CD14-positive monocyte (primary cell): ENCODE results near the gene OR5B3. TPM values are rescaled to one million over a fixed set of nuclear protein-coding genes. Genes with fewer than 3 reads are reported as not detected.

ENCODE experiments used
- DNase-seq, 3 donors: peaks; one replicate each; pipeline ENCODE4 v3.0.0-alpha.2; 2011 to 2022
- H2AFZ ChIP-seq: 2 replicates; pipeline ENCODE4 v1.6.0; 2012; ENCODE audit warnings: mild to moderate bottlenecking, low read depth, low read length, inconsistent platforms; ENCODE audit not compliant: insufficient read depth, poor library complexity, severe bottlenecking
- H3K27ac ChIP-seq, 2 donors: 1 replicate in 1 of 2; 2 replicates in 1 of 2; pipeline ENCODE4 v1.5.1; 2012 to 2013; ENCODE audit warnings: low read length in 2 of 2, control low read depth in 1 of 2, inconsistent platforms in 1 of 2, low read depth in 1 of 2, mild to moderate bottlenecking in 1 of 2
- H3K27me3 ChIP-seq, 2 donors: one replicate each; pipeline versions ENCODE4 v1.6.0 to v1.6.1; 2011 to 2013; ENCODE audit warnings: low read length in 2 of 2; ENCODE audit not compliant: control insufficient read depth in 2 of 2, insufficient read depth in 2 of 2
- H3K36me3 ChIP-seq, 2 donors: replicated peaks in 1 of 2; 1 replicate in 1 of 2; 2 replicates in 1 of 2; pipeline versions ENCODE4 v1.5.1 to v1.6.1; 2012 to 2013; ENCODE audit warnings: low read length in 2 of 2, control low read depth in 1 of 2, inconsistent platforms in 1 of 2, mild to moderate bottlenecking in 1 of 2; ENCODE audit not compliant: insufficient read depth in 2 of 2, control insufficient read depth in 1 of 2
- H3K4me1 ChIP-seq, 2 donors: 1 replicate in 1 of 2; 2 replicates in 1 of 2; pipeline versions ENCODE4 v1.5.1 to v1.6.1; 2012 to 2013; ENCODE audit warnings: low read length in 2 of 2, control low read depth in 1 of 2, inconsistent platforms in 1 of 2, mild to moderate bottlenecking in 1 of 2, moderate library complexity in 1 of 2; ENCODE audit not compliant: insufficient read depth in 2 of 2, control insufficient read depth in 1 of 2
- H3K4me2 ChIP-seq: replicated peaks from 2 replicates; pipeline ENCODE3; 2012; ENCODE audit warnings: low read length, moderate library complexity, mild to moderate bottlenecking; ENCODE audit not compliant: poor library complexity, severe bottlenecking; ENCODE audit errors: extremely low read depth
- H3K4me3 ChIP-seq, 3 experiments: fragments of 200-600 bp in 1 of 3; sonication (generic) in 1 of 3; replicated peaks in 1 of 3; 1 replicate in 2 of 3; 2 replicates in 1 of 3; pipeline ENCODE4 v1.5.1; 2011 to 2013; ENCODE audit warnings: low read length in 3 of 3, mild to moderate bottlenecking in 3 of 3, control low read depth in 2 of 3, low read depth in 2 of 3, inconsistent platforms in 1 of 3, moderate library complexity in 1 of 3
- H3K79me2 ChIP-seq: 2 replicates; pipeline ENCODE4 v1.6.0; 2012; ENCODE audit warnings: mild to moderate bottlenecking, control low read depth, inconsistent platforms, low read length, moderate library complexity; ENCODE audit not compliant: insufficient read depth
- H3K9ac ChIP-seq: 2 replicates; pipeline ENCODE4 v1.6.0; 2017; ENCODE audit warnings: low read length, mild to moderate bottlenecking; ENCODE audit not compliant: insufficient read depth, poor library complexity, severe bottlenecking
- H3K9me3 ChIP-seq, 2 donors: replicated peaks in 1 of 2; 1 replicate in 1 of 2; 2 replicates in 1 of 2; pipeline versions ENCODE4 v1.5.1 to v1.6.1; 2012 to 2013; ENCODE audit warnings: low read length in 2 of 2, control low read depth in 1 of 2; ENCODE audit not compliant: control insufficient read depth in 1 of 2, insufficient read depth in 1 of 2
- H4K20me1 ChIP-seq: 2 replicates; pipeline ENCODE4 v1.6.0; 2012; ENCODE audit warnings: mild to moderate bottlenecking, low read length, control low read depth, moderate library complexity; ENCODE audit not compliant: insufficient read depth
- H3K27ac Mint-ChIP-seq, 7 donors: one replicate each; pipeline ENCODE4 v1.8.0; 2020; ENCODE audit warnings: mild to moderate bottlenecking in 7 of 7, mixed read lengths in 7 of 7, moderate library complexity in 6 of 7, inconsistent platforms in 2 of 7
- H3K27me3 Mint-ChIP-seq, 3 donors: one replicate each; pipeline ENCODE4 v1.8.0; 2021 to 2022; ENCODE audit warnings: low read depth in 3 of 3, mild to moderate bottlenecking in 3 of 3, mixed read lengths in 3 of 3, moderate library complexity in 3 of 3, inconsistent platforms in 1 of 3
- H3K36me3 Mint-ChIP-seq, 2 donors: one replicate each; pipeline ENCODE4 v1.8.0; 2020; ENCODE audit warnings: mixed read lengths in 2 of 2, inconsistent platforms in 1 of 2, mild to moderate bottlenecking in 1 of 2
- H3K4me1 Mint-ChIP-seq: one replicate; pipeline ENCODE4 v1.8.0; 2020; ENCODE audit warnings: mild to moderate bottlenecking, mixed read lengths
- H3K4me3 Mint-ChIP-seq, 2 donors: one replicate each; pipeline ENCODE4 v1.8.0; 2020; ENCODE audit warnings: mild to moderate bottlenecking in 2 of 2, mixed read lengths in 2 of 2, moderate library complexity in 1 of 2
- H3K9me3 Mint-ChIP-seq, 7 donors: one replicate each; pipeline ENCODE4 v1.8.0; 2020 to 2022; ENCODE audit warnings: mixed read lengths in 7 of 7, mild to moderate bottlenecking in 6 of 7, moderate library complexity in 6 of 7, inconsistent platforms in 2 of 7
- CTCF ChIP-seq: fragments of 200-600 bp; IDR thresholded peaks from one replicate; pipeline ENCODE4 v1.8.0; 2022; ENCODE audit warnings: antibody characterized with exemption, mild to moderate bottlenecking
- WGBS: methylation state at CpG from one replicate; pipeline ENCODE4 v1.1.5; 2013; ENCODE audit warnings: missing lambda C conversion rate; ENCODE audit not compliant: insufficient coverage; 5-methylcytosine and 5-hydroxymethylcytosine counted together
- intact Hi-C, 2 donors: fragments of 100-400 bp; cut with micrococcal nuclease; formaldehyde crosslinking; loops; one replicate each; pipeline versions ENCODE4 v1.15.0 to v1.15.1; 2023
- polyA plus RNA-seq, 3 donors: library from polyadenylated mRNA; depleted of rRNA in 1 of 3; unstranded in 2 of 3; stranded (reverse) in 1 of 3; fragments of 300-500 nt in 2 of 3; fragments of >200 nt in 1 of 3; fragmentation: Illumina TruSeq in 2 of 3; gene quantifications; 1 replicate in 2 of 3; 2 replicates in 1 of 3; pipeline ENCODE4 v1.2.3, GENCODE V29; 2012 to 2021

Gene OR5B3
- polyA plus RNA-seq, 3 donors: not detected

DNA sequence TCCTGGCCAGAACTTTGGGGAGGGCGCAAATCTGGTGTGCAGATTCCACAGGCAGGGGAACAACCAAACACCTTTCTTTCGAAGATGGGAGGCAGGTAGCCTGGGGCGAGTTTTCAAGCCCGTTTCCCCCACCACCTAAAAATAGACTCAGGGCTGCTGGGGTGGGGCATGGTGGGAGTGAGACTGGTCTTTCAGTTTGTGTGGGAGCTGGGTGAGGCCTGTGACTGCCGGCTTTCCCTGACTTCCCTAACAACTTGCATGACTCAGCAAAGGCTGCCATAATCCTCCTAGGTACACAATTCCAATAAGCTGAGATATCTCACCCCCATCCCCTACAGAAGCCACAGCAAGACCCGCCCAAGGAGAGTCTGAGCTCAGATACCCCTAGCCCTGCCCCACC is 39.6 kb upstream of the OR5B3 start:
- H3K4me1 Mint-ChIP-seq: no peaks in the 10 kb centered on the region
- no peaks in the 10 kb centered on the region for H3K4me1 ChIP-seq
- no CpG with 5 or more reads among the region's 6 CpGs for WGBS

GRCh38 chr11:58444300-58444699 is 37.6 kb upstream of the OR5B3 start:
- WGBS: 100% methylated on average over 2 of the region's 2 CpGs
- H3K4me1 Mint-ChIP-seq: no peaks in the 10 kb centered on the region
- no peak for TF ChIP-seq CTCF
- Histone ChIP-seq H3K4me2 (no peak overlapping the region), H3K9ac (no peak overlapping the region), H3K27ac (no peak overlapping the region), H4K20me1 (no peaks in the 10 kb centered on the region), H3K27me3 (no peaks in the 10 kb centered on the region), H3K4me1 (no peaks in the 10 kb centered on the region), H3K4me3 (no peak overlapping the region), H3K79me2 (no peaks in the 10 kb centered on the region), H2AFZ (no peak overlapping the region), H3K36me3 (no peaks in the 10 kb centered on the region), H3K9me3 (peaks cover 0 to 18% of the 10 kb centered on the region in 2 donors)
- DNase-seq: no peak
- peaks cover 0 to 1% (median 0%) of the 10 kb centered on the region in 3 donors for H3K27me3 Mint-ChIP-seq
- intact Hi-C loops: no loop called here
- H3K36me3 Mint-ChIP-seq: no peaks in the 10 kb centered on the region
- H3K4me3 Mint-ChIP-seq: no peak overlapping the region
- peak overlapping the region in 1 of 7 donors; percentile 46 for H3K27ac Mint-ChIP-seq
- peaks cover 12 to 28% (median 21%) of the 10 kb centered on the region in 7 donors for H3K9me3 Mint-ChIP-seq

More for the DNA sequence above, 39.6 kb upstream of the OR5B3 start:
- Histone ChIP-seq H2AFZ (no peak overlapping the region), H3K79me2 (no peaks in the 10 kb centered on the region), H3K9ac (no peak overlapping the region), H4K20me1 (no peaks in the 10 kb centered on the region), H3K9me3 (peaks cover 0 to 18% of the 10 kb centered on the region in 2 donors), H3K4me3 (no peak overlapping the region), H3K27ac (no peak overlapping the region), H3K4me2 (no peak overlapping the region), H3K36me3 (no peaks in the 10 kb centered on the region), H3K27me3 (no peaks in the 10 kb centered on the region)
- Mint-ChIP-seq H3K27ac (no peak overlapping the region), H3K27me3 (peaks cover 0 to 1% (median 0%) of the 10 kb centered on the region in 3 donors), H3K9me3 (peaks cover 12 to 28% (median 21%) of the 10 kb centered on the region in 7 donors), H3K4me3 (no peak overlapping the region), H3K36me3 (no peaks in the 10 kb centered on the region)
- TF ChIP-seq CTCF: no peak
- intact Hi-C loops: no loop called here
- DNase-seq: no peak
